Fibroblast of skin of left quadriceps (primary cell): ENCODE measurements around the gene CDKN2B-AS1.
A peak's percentile ranks its signal among the peaks of the same experiment; 100 is the strongest.

Source experiments
- DNase-seq, 2 experiments: peaks; one replicate each; pipeline ENCODE4 v3.0.0-alpha.2; 2013; ENCODE audit warnings: low read depth in 2 of 2

Gene CDKN2B-AS1

DNA sequence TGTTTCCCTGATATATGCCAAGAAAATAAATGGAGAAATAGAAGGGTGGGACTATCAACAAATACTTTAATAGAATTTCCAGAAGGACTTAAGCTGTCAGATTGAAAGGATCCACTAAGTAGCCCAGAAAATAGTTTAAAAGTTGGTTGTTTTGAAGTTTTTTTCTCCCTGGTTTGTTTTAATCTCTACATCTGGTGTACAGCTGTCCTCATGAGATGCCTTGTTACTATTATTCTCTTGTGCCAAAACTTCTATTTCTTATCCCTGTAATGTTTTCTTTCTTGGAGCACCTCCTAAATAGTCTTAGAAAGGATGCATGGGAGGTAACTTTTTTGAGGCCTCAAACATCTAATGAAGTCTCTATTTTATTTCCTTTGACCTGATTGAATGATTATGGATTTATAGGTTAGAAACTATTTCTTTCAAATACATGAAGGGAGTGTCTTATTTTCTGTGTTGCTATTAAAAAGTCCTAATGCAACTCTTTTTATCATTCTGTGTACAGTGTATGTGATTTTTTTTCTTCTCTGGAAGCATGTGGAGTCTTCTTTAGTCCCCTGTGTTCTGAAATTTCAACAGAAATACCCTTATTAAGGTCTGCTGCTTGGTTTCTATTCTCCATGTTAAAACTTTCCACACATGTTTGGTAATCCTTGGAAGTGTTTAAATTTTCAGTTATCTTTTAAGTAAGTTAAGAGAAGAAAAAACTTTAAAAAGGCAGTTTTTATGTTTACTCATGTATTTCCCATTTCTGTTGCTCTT, 154.5 kb downstream of the CDKN2B-AS1 start:
- peak in 1 of 2 experiments; percentile 41 for DNase-seq

DNA sequence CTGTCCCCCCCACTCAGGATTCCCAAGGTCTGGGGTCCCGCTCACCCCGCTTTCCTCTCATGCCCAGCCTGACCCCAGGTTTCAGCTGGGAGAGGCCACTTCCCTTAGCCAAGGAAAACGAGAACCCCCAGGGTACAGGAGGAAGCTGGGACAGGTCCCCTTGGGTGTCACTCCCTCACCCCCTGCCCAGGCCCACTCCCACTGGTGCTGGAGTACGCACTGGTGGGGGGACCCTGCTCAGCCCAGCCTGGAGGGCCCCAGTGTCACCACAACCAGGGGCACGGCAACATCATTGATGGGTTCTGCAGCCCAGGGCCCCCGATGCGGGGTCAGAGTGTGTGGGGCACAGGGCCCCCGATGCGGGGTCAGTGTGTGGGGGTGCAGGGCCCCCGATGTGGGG, 159.5 kb downstream of the CDKN2B-AS1 start:
- DNase-seq = no peak

DNA sequence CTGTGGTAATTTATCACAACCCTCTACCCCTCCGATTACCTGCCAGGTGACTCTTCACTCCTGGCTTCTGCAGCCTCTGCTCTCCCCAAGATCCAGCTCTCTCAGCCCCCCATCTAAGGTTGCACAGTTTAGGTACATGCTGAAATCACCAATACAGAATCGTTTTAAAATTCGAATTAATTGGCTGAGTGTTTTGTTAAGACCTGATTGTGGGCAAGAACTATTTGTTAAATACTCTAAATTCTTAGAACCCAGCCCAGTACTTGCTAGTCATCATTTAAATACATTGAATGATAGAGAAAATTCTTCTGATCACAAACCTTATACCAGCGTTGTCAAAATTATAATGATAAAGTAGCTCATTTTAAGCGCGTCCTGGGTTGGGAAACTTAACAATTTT, 162.0 kb downstream of the CDKN2B-AS1 start:
- no peak for DNase-seq

DNA sequence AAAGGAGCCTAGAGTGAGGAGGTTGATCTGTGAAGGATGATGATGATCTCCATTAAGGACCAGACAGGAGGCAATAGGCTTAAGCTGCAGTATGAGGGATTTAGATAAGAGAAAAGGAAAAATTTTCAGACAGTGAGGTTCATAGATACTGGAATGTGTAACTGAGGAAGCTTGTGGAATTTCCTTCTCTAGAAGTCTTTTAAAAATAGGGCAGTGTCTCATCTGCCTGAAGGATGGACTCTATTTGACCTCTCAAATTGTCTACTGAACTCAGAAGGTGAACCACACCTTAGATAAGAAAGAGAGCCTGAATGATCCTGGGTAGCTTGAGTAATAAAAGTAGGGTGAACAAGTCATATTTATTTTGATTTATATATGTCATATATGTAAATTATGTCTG, 162.7 kb downstream of the CDKN2B-AS1 start:
- no peak for DNase-seq

DNA sequence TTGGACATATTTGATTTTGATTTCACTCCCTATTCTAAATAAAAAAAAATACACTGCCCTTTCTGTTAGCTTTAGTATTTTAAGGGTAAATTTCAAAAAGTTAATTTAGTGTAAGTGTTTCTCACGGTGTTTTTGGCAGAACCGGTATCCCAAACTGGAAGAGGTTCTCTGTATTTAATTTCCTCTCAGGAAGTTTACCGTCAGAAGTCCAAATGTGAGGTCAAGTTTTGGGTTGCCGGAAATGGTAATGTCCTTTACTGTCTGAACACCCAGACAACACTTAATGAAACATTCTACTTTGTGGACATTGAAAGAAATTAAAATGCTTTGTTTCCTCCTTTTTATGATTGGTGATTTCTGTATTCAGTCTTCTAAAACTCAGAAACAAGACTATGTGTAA, 163.2 kb downstream of the CDKN2B-AS1 start:
- DNase-seq = no peak

DNA sequence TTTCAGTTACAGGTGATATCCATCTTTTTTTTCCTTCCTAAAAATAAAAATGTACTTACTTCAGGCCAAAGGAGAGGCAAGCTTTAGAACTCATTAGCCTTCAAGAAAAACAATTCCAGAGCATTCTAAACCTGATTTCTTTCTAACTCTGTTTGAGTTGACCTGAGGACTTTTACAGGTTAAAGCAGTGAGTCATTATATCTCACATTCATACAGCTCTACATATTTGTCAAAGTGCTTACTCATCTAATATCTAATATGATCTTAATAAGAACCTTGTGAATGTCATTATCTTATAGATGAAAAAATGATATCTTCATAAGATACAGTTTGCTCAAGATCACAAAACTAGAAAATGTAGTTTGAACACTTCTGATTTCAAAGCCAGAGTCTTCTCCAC, 163.7 kb downstream of the CDKN2B-AS1 start:
- no peak for DNase-seq

DNA sequence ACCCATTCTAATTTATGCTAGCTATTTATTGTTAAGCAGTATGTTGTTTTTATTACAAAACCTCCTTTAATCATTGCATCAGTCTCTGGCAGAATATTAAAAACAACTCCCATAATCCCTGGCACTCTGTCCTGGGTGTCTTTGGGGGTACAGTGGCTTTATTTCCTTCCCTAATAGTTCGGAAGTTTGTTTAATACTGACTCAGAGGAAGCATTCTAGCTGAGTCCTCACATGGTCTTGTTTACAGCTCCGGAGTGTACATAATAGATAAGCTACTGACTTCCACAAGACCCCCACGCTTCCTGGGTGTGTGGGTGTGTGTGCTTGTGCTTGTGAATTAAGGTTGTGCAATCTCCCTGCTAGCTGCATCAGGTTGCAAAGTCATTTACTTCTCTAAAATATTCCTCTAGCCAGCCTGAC, 164.3 kb downstream of the CDKN2B-AS1 start:
- no peak for DNase-seq

DNA sequence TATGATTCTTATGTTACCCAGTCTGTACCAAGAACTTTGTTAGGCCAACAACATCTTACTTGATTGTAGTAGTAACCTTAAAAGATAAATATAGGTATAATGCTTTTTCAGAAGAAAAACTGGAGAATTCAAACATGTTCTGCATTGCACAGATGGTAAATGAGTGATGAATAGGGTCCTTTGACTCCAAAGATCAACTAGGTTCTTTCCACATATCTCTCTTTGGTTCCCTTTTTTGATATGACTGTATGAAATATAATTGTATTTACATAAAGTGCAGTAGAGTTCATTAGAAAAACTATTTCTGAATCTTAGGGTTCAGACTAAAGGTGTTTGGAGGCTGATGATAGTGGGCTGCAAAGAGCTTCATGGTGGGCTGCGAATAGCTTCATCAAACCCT, 165.0 kb downstream of the CDKN2B-AS1 start:
- DNase-seq = no peak

DNA sequence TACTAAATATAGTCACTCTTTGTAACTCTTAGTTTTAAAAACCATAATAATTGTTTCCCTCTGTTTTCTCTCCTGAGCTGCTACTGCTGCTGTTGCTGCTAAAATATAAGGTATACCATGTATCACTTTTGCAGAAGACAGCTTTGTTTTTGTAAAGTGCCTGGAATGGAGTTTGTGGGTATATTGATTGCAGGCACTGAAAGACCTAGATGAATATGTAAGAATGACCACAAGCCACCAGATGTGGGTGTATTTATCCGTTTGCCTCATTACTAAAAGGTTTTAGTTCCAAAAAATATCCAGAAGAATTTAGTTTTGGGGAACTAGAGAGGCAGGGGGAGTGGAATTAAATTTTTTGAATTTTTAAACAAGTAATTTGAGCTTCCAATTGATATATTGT, 165.6 kb downstream of the CDKN2B-AS1 start:
- peak; percentile 82 to 84 for DNase-seq

DNA sequence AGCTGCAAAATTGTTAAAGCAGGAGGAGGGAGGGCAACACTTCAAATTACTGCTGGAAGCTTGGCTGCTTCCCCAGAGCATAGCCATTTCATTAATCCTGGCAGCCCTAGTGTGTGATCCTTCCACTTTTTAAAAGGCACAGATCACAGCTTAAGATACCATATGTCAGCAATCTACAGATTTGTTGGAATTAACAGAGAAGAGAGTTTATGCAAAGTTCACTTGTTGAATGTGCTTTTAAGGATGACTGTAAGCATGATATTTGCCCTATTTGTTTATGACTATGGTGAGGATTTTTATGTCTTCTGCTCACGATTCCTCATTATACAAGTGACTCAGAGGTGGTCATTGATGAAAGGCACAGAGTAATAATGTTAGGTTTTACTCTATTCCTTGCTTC, 170.6 kb downstream of the CDKN2B-AS1 start:
- DNase-seq = peak; percentile 63 to 69

DNA sequence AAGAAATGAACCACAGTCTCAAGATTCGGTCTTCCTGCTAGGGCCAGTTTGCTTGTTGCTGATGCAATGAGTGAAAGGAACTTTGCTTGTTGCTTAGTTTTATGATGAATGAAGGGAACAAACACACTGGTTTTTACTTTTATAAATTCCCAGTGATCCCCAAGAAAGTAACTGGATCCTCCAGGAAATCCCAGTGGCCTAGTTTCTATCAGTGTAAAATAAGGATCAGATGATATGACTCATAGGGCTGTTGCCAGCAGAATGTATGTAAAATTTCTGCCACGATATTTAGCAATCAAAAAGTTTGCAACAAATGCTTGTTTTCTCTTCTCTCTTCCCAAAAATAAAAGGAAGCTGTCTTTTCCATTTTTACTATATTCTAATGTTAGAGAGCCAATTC, 174.7 kb downstream of the CDKN2B-AS1 start:
- peak; percentile 63 to 68 for DNase-seq

DNA sequence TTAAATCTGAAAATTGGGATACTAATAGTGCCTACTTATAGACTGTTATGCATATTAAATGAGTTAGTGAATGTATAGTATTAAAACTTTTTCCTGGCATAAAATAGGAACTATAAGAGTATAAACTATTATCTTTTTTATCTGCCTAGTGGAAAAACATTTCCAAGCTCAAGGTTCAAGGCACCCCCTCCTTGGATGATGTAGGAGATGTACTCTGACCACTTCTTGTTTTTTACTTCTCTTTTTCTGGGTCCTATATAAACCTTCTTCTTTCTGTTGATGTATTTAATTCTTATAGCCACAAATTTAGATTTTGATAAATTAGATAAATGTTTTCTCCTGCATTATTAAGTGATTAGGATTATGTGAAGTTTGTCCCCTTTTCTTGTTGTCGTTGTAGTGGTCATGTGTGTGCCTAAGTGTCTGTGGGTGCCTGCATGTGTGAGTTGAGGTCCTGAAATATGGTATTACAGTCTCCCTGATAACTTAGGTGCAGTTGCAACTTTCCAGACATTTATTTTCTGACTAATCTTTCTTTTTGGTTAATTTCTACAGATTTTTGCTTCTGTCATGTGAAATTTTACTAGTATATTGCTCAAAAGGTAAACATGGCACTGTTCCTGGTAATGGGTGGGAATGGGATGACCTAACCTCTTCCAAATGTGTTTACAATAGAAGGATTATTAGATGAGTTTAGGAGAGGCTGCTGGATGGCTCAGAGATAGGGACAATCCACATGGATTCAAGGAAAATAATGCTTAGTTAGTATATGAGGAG, 175.3 kb downstream of the CDKN2B-AS1 start:
- peak; percentile 60 to 64 for DNase-seq
